H1 (cell line): ENCODE results near the gene RGS8. TPM values are rescaled to one million over a fixed set of nuclear protein-coding genes. Genes with fewer than 3 reads are reported as not detected.

Source experiments
- USF2 ChIP-seq: IDR thresholded peaks from 2 replicates; pipeline ENCODE4 v1.6.1; 2011; ENCODE audit warnings: low read length, improper control_type of control experiment
- polyA plus RNA-seq, 7 experiments: library from polyadenylated mRNA; depleted of rRNA in 3 of 7; stranded (reverse) in 5 of 7; unstranded in 2 of 7; fragments of >200 nt in 5 of 7; fragments of 200-250 nt in 2 of 7; gene quantifications; 1 replicate in 5 of 7; 2 replicates in 1 of 7; 4 replicates in 1 of 7; pipeline versions ENCODE4 v1.2.1 to v1.2.3, GENCODE V29; 2011 to 2013; ENCODE audit warnings: missing spikeins in 2 of 7, mixed read lengths in 2 of 7
- total RNA-seq: library from RNA; stranded (reverse); fragmentation: NEBNext Ultra II Directional; extraction: Animal tissue kit (Norgen Biotek cat#: 25700); gene quantifications from 2 replicates; pipeline ENCODE4 v1.2.1, GENCODE V29; 2021

The RGS8 gene
- total and polyA plus RNA-seq, 2 of the 8 experiments (the other 6 are each of a cell fraction or from before 2014, with no cell fraction given): 0.13 to 0.23 TPM

DNA sequence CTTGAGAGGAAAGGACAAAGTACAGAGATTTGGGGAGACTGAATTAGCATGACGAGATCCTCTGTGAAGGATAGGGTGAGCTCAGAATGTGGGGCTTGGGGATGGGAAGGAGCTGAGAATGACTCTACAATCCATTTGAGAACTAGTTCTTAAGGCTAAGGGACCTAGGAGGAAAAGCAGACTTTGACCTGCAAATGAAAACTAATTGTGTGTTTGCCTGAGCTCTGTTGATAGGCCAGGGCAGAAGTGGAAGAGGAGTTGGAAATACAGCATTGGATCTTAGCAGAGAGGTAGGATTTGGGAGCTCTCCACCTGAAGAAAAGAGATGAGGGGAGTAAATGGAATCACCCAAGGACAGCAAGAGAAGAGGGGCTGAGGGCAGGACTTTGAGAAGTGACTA is 2.1 kb upstream of the RGS8 start (continued):
- no peak for TF ChIP-seq USF2
